Measurements from ENCODE around the gene TMEM92. TPM values are rescaled to one million over a fixed set of nuclear protein-coding genes. Genes with fewer than 3 reads are reported as not detected.
A peak's percentile ranks its signal among the peaks of the same experiment; 100 is the strongest.

The TMEM92 gene
- total RNA-seq, 1 experiment from 2014 or later, result not detected

GRCh38 chr17:50307654-50308053 lies 33.4 kb downstream of the TMEM92 start:
- Histone ChIP-seq H3K4me1 (ENCODE audit: low read length) (peaks cover 11% of the 10 kb centered on the region), H3K27me3 (ENCODE audit: low read length) (no peaks in the 10 kb centered on the region; the same call in 1 of the 2 replicates), H3K79me2 (ENCODE audit: low read length) (no peaks in the 10 kb centered on the region), H3K9me2 (replicated peaks; ENCODE audit: insufficient read depth, low read length) (no peaks in the 10 kb centered on the region), H4K20me1 (ENCODE audit: insufficient read depth, low read depth, low read length) (no peaks in the 10 kb centered on the region), H2AFZ (ENCODE audit: low read length) (no peak overlapping the region), H3K27ac (ENCODE audit: low read length) (no peak overlapping the region), H3K9ac (ENCODE audit: low read length) (no peak overlapping the region), H3K36me3 (ENCODE audit: insufficient read depth, low read length) (no peaks in the 10 kb centered on the region), H3K4me2 (ENCODE audit: low read depth, low read length, poor library complexity, severe bottlenecking) (no peak overlapping the region), H3K9me3 (ENCODE audit: low read length) (no peaks in the 10 kb centered on the region), H3K4me3 (ENCODE audit: low read length) (no peak overlapping the region)
- no peak for DNase-seq

GRCh38 chr17:50308666-50309065 lies 34.4 kb downstream of the TMEM92 start:
- no peaks in the 10 kb centered on the region for H3K9me3 ChIP-seq (ENCODE audit: low read length)
- H3K4me1 ChIP-seq (ENCODE audit: low read length), result peaks cover 11% of the 10 kb centered on the region
- no peaks in the 10 kb centered on the region for H3K79me2 ChIP-seq (ENCODE audit: low read length)
- no peak overlapping the region for H3K4me2 ChIP-seq (ENCODE audit: low read depth, low read length, poor library complexity, severe bottlenecking)
- no peak overlapping the region for H3K9ac ChIP-seq (ENCODE audit: low read length)
- DNase-seq, result no peak
- H3K9me2 ChIP-seq (replicated peaks; ENCODE audit: insufficient read depth, low read length), result no peaks in the 10 kb centered on the region
- H2AFZ ChIP-seq (ENCODE audit: low read length), result no peak overlapping the region
- no peaks in the 10 kb centered on the region for H3K36me3 ChIP-seq (ENCODE audit: insufficient read depth, low read length)
- H3K27me3 ChIP-seq (ENCODE audit: low read length), result no peaks in the 10 kb centered on the region; the same call in 1 of the 2 replicates
- no peak overlapping the region for H3K4me3 ChIP-seq (ENCODE audit: low read length)
- H3K27ac ChIP-seq (ENCODE audit: low read length), result no peak overlapping the region
- no peaks in the 10 kb centered on the region for H4K20me1 ChIP-seq (ENCODE audit: insufficient read depth, low read depth, low read length)

GRCh38 chr17:50310455-50311111 lies 36.3 kb downstream of the TMEM92 start:
- Histone ChIP-seq H3K4me2 (ENCODE audit: low read depth, low read length, poor library complexity, severe bottlenecking) (no peak overlapping the region), H3K9me2 (replicated peaks; ENCODE audit: insufficient read depth, low read length) (no peaks in the 10 kb centered on the region), H2AFZ (ENCODE audit: low read length) (no peak overlapping the region), H3K9ac (ENCODE audit: low read length) (no peak overlapping the region), H4K20me1 (ENCODE audit: insufficient read depth, low read depth, low read length) (no peaks in the 10 kb centered on the region), H3K4me3 (ENCODE audit: low read length) (no peak overlapping the region), H3K27me3 (ENCODE audit: low read length) (no peaks in the 10 kb centered on the region; the same call in 1 of the 2 replicates), H3K9me3 (ENCODE audit: low read length) (no peaks in the 10 kb centered on the region), H3K79me2 (ENCODE audit: low read length) (no peaks in the 10 kb centered on the region), H3K36me3 (ENCODE audit: insufficient read depth, low read length) (no peaks in the 10 kb centered on the region), H3K4me1 (ENCODE audit: low read length) (peaks cover 11% of the 10 kb centered on the region), H3K27ac (ENCODE audit: low read length) (no peak overlapping the region)
- no peak for DNase-seq

- no peaks in the 10 kb centered on the region for H3K36me3 ChIP-seq (ENCODE audit: insufficient read depth, low read length)
- no peak overlapping the region for H3K9ac ChIP-seq (ENCODE audit: low read length)
- no peaks in the 10 kb centered on the region for H3K9me2 ChIP-seq (replicated peaks; ENCODE audit: insufficient read depth, low read length)
- H3K79me2 ChIP-seq (ENCODE audit: low read length), result no peaks in the 10 kb centered on the region
- H3K4me2 ChIP-seq (ENCODE audit: low read depth, low read length, poor library complexity, severe bottlenecking), result no peak overlapping the region
- H3K4me3 ChIP-seq (ENCODE audit: low read length), result no peak overlapping the region
- no peaks in the 10 kb centered on the region for H4K20me1 ChIP-seq (ENCODE audit: insufficient read depth, low read depth, low read length)
- peaks cover 11% of the 10 kb centered on the region for H3K4me1 ChIP-seq (ENCODE audit: low read length)
- DNase-seq, result peak; percentile 60
- no peaks in the 10 kb centered on the region; the same call in 1 of the 2 replicates for H3K27me3 ChIP-seq (ENCODE audit: low read length)
- H3K9me3 ChIP-seq (ENCODE audit: low read length), result no peaks in the 10 kb centered on the region
- H2AFZ ChIP-seq (ENCODE audit: low read length), result no peak overlapping the region
- no peak overlapping the region for H3K27ac ChIP-seq (ENCODE audit: low read length)
These were observed 36.8 kb downstream of the TMEM92 start for GRCh38 chr17:50311112-50311460.

- Histone ChIP-seq H3K27ac (ENCODE audit: low read length) (no peak overlapping the region), H3K36me3 (ENCODE audit: insufficient read depth, low read length) (no peaks in the 10 kb centered on the region), H3K79me2 (ENCODE audit: low read length) (no peaks in the 10 kb centered on the region), H3K9ac (ENCODE audit: low read length) (no peak overlapping the region), H3K27me3 (ENCODE audit: low read length) (no peaks in the 10 kb centered on the region; the same call in 1 of the 2 replicates), H3K4me2 (ENCODE audit: low read depth, low read length, poor library complexity, severe bottlenecking) (no peak overlapping the region), H2AFZ (ENCODE audit: low read length) (no peak overlapping the region), H4K20me1 (ENCODE audit: insufficient read depth, low read depth, low read length) (no peaks in the 10 kb centered on the region), H3K4me3 (ENCODE audit: low read length) (no peak overlapping the region), H3K9me3 (ENCODE audit: low read length) (no peaks in the 10 kb centered on the region), H3K9me2 (replicated peaks; ENCODE audit: insufficient read depth, low read length) (no peaks in the 10 kb centered on the region), H3K4me1 (ENCODE audit: low read length) (peaks cover 11% of the 10 kb centered on the region)
- no peak for DNase-seq
These were observed 37.2 kb downstream of the TMEM92 start for GRCh38 chr17:50311483-50311882.

- Histone ChIP-seq H3K9ac (ENCODE audit: low read length) (no peak overlapping the region), H3K4me1 (ENCODE audit: low read length) (peaks cover 11% of the 10 kb centered on the region), H3K27ac (ENCODE audit: low read length) (no peak overlapping the region), H3K4me2 (ENCODE audit: low read depth, low read length, poor library complexity, severe bottlenecking) (no peak overlapping the region), H3K4me3 (ENCODE audit: low read length) (no peak overlapping the region), H3K36me3 (ENCODE audit: insufficient read depth, low read length) (no peaks in the 10 kb centered on the region), H4K20me1 (ENCODE audit: insufficient read depth, low read depth, low read length) (no peaks in the 10 kb centered on the region), H3K9me2 (replicated peaks; ENCODE audit: insufficient read depth, low read length) (no peaks in the 10 kb centered on the region), H3K79me2 (ENCODE audit: low read length) (no peaks in the 10 kb centered on the region), H3K27me3 (ENCODE audit: low read length) (no peaks in the 10 kb centered on the region; the same call in 1 of the 2 replicates), H2AFZ (ENCODE audit: low read length) (no peak overlapping the region), H3K9me3 (ENCODE audit: low read length) (no peaks in the 10 kb centered on the region)
- DNase-seq, result no peak
These were observed 38.0 kb downstream of the TMEM92 start for GRCh38 chr17:50312308-50312707.

- Histone ChIP-seq H3K79me2 (ENCODE audit: low read length) (no peaks in the 10 kb centered on the region), H4K20me1 (ENCODE audit: insufficient read depth, low read depth, low read length) (no peaks in the 10 kb centered on the region), H3K27me3 (ENCODE audit: low read length) (no peaks in the 10 kb centered on the region; the same call in 1 of the 2 replicates), H3K36me3 (ENCODE audit: insufficient read depth, low read length) (no peaks in the 10 kb centered on the region), H3K4me3 (ENCODE audit: low read length) (no peak overlapping the region), H3K27ac (ENCODE audit: low read length) (no peak overlapping the region), H3K4me2 (ENCODE audit: low read depth, low read length, poor library complexity, severe bottlenecking) (no peak overlapping the region), H3K9me3 (ENCODE audit: low read length) (no peaks in the 10 kb centered on the region), H2AFZ (ENCODE audit: low read length) (no peak overlapping the region), H3K9me2 (replicated peaks; ENCODE audit: insufficient read depth, low read length) (no peaks in the 10 kb centered on the region), H3K4me1 (ENCODE audit: low read length) (peaks cover 11% of the 10 kb centered on the region), H3K9ac (ENCODE audit: low read length) (no peak overlapping the region)
- no peak for DNase-seq
These were observed 40.3 kb downstream of the TMEM92 start for GRCh38 chr17:50314456-50315011.

GRCh38 chr17:50316016-50316587 lies 41.8 kb downstream of the TMEM92 start:
- no peak overlapping the region for H3K27ac ChIP-seq (ENCODE audit: low read length)
- H3K4me3 ChIP-seq (ENCODE audit: low read length), result no peak overlapping the region
- H2AFZ ChIP-seq (ENCODE audit: low read length), result no peak overlapping the region
- H3K4me2 ChIP-seq (ENCODE audit: low read depth, low read length, poor library complexity, severe bottlenecking), result no peak overlapping the region
- DNase-seq, result no peak
- no peaks in the 10 kb centered on the region for H3K9me2 ChIP-seq (replicated peaks; ENCODE audit: insufficient read depth, low read length)
- H3K79me2 ChIP-seq (ENCODE audit: low read length), result no peaks in the 10 kb centered on the region
- no peaks in the 10 kb centered on the region for H3K9me3 ChIP-seq (ENCODE audit: low read length)
- H3K4me1 ChIP-seq (ENCODE audit: low read length), result peaks cover 4% of the 10 kb centered on the region
- H3K27me3 ChIP-seq (ENCODE audit: low read length), result no peaks in the 10 kb centered on the region; the same call in 1 of the 2 replicates
- no peaks in the 10 kb centered on the region for H3K36me3 ChIP-seq (ENCODE audit: insufficient read depth, low read length)
- H3K9ac ChIP-seq (ENCODE audit: low read length), result no peak overlapping the region
- H4K20me1 ChIP-seq (ENCODE audit: insufficient read depth, low read depth, low read length), result no peaks in the 10 kb centered on the region

All from Karpas-422 (cell line).